Measurements from ENCODE around the gene CHST11.

CHST11 gene

DNA sequence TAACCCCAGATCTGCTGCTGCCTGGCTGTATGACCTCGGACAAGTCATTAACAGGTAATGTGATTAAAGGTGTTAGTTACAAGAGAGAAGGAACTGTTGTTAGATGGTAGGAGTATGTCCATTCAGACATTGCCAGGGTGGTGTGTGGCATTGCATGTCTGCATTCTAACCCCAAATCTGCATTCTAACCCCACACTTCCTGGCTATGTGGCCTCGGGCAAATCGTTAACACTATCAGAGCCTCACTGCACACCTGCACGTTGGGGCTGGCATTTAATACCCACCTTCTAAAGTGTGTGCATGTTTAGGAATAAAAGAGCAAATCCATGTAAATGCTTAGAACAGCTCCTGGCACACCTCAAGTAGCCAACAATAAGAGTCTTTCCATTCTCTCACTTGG, 46.4 kb downstream of the CHST11 start:
- no peak for DNase-seq (ENCODE audit: low read depth in 2 of 2)

- DNase-seq (ENCODE audit: low read depth in 2 of 2), result no peak
Measured at GRCh38 chr12:104504146-104504545, 47.4 kb downstream of the CHST11 start.

GRCh38 chr12:104505095-104505818, 48.5 kb downstream of the CHST11 start:
- no peak for DNase-seq (ENCODE audit: low read depth in 2 of 2)

DNA sequence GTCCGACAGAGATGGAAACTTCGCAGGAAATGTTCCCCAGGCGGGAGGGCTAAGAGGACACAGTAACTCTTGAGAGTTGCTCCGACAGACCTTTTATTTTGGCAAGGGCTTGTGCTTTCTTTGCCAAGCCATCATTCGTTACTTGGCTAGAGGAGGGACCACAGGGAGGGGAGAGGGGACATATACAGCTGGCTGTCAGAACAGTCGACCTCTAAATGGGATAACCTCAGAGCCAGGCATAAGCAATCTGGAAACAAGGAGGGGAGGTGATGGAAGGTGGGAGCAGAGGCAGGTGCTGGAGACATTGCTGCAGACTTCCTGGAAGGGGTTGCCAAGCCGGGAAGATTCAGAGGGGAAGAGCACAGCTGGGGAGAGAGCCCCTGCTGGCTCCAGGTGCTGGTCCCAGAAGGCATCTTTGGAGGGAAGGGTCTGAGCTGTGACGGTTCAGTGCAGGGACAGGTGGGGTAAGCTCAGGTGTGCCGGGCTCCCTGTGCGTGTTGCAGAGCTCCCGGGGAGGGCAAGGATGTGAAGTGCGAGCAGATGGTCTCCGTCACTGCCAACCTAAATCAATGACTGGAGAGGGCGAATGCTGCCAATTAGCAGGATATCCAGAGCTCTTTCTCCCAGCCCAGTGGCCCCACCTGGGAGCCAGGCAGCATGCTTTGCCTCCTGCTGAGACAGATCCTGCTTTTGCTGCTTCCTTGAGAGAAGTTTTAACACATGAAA, 50.1 kb downstream of the CHST11 start:
- DNase-seq (ENCODE audit: low read depth in 2 of 2), result no peak

DNA sequence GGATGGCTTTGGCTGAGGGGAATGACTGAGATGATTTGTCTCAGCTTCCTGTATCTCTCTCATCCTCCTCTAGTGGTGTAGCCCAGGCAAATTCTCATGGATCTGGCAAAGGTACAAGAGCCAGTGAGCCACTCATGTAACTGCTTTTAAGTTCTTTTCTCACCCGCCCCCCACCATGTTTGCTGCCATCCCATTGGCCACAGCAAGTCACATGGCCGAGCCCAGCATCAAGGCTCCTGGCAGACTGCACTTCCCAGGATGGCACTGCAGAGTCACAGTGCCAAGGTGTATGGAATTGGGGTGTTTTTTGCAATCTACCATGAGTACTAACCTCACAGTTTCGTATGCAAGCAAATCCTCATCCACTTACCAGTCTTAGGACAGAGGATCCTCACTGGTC, 50.9 kb downstream of the CHST11 start:
- DNase-seq (ENCODE audit: low read depth in 2 of 2), result no peak

DNA sequence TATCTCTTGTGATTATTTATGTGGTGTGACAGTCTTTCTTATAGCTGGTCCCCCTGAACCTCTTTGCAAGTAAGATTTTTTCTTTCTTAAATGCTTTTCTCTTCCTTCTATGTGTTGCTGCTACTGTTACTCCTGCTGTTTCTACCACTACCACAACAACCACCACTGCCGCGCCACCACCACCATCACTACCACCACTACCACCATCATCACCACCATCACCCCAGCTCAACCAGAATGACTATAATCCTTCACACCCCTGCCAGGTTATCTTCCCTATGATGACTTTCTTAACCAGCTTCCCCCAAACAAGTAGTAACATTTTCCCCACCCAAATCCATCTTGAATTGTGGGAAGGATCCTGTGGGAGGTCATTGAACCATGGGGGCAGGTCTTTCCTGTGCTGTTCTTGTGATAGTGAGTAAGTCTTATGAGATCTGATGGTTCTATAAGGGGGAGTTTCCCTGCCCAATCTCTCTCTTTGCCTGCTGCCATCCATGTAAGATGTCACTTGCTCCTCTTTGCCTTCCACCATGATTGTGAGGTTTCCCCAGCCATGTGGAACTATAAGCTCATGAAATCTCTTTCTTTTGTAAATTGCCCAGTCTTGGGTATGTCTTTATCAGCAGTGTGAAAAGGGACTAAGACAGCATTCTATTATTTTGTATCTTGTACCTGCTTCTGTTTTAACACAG, 52.2 kb downstream of the CHST11 start:
- DNase-seq (ENCODE audit: low read depth in 2 of 2), result no peak

- DNase-seq (ENCODE audit: low read depth in 2 of 2), result no peak
Measured at GRCh38 chr12:104510145-104510872, 53.6 kb downstream of the CHST11 start.

GRCh38 chr12:104510873-104511440, 54.2 kb downstream of the CHST11 start:
- no peak for DNase-seq (ENCODE audit: low read depth in 2 of 2)

- DNase-seq (ENCODE audit: low read depth in 2 of 2), result no peak
Measured at GRCh38 chr12:104513681-104514080, 56.9 kb downstream of the CHST11 start.

DNA sequence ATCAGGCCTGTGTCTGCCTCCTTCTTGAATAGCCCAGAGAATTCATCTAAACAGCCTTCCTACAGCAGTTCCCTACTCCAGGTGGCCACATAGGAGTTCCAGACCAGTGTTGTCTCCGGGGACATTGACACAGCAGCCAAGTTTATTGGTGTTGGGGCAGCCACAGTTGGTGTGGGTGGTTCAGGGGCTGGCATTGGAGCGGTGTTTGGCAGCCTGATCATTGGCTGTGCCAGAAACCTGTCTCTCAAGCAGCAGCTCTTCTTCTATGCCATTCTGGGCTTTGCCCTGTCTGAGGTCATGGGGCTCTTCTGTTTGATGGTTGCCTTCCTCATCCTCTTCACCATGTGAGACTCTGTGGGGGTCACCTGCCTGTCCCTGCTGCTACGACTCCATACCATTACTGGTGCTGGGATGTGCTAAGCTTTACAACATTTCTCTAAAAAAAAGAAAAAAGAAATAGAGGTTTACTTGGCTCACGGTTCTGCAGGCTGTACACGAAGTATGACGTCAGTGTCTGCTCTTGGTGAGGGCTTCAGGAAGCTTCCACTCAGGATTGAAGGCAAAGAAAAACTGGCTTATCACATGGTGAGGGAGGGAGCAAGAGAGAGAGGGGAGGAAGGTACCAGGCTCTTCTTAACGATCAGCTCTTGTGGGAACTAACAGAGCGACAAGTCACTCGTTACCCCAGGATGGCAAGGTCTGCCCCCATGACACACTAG, 57.5 kb downstream of the CHST11 start:
- no peak for DNase-seq (ENCODE audit: low read depth in 2 of 2)

DNA sequence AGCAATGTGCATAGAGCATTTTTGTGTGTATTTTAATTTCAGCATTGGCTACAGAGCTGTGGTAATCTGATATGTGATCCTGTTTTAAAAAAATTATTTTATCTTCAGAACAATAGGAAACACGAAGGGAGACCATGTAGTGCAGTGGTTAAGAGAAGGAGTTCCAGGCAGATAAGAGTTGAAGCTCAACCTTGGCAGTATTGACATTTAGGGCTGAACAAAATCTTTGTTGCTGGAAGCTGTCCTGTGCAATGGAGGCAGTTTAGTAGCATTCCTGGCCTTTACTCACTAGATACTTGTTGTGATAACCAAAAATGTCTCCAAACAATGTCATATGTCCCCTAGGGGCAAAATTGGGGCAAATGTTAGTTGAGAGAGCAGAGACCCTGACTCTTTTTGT, 59.2 kb downstream of the CHST11 start:
- DNase-seq (ENCODE audit: low read depth in 2 of 2), result no peak

- no peak for DNase-seq (ENCODE audit: low read depth in 2 of 2)
Measured at GRCh38 chr12:104516821-104517220, 60.1 kb downstream of the CHST11 start.

- DNase-seq (ENCODE audit: low read depth in 2 of 2), result no peak
Measured at GRCh38 chr12:104517880-104518279, 61.1 kb downstream of the CHST11 start.

DNA sequence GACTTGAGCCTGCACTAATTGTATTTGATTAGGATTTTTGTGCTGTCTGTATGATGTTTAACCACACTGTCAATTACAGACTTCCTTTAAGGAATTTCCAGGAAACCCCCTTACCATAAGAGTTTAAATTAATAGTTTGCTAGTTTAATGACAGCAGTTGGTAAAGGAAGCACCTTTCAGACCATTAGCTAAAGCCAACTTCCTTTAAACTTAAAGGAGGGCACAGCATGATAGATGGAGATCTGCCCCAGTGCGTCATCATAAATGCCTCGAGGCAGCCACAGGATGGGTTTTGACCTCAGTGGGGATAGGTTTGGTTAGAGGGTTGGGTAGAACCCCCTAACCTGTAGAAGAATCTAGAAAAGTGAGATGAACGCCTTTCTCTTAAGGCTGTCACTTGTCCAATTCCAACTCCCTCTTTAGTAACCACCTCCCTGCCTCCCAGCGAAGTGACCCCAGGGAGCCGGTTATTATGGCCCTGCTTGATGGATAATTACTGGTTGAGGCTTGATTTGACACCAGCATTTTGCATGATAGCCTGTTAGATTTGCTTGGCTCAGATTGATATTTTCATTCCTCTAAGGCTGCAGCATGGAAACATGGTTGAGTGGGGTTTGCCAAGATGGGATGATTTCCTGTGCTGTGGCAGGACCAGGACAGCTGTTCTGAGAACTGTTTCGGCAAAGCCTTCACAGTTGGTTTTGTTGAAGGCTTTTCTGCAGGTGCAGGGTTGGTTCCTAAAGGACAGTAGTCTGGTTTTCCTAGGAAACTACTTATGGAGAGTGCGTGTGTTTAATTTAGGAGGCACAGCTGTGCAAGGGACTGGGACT, 62.7 kb downstream of the CHST11 start:
- DNase-seq (ENCODE audit: low read depth in 2 of 2), result peak; percentile 16 to 18

- no peak for DNase-seq (ENCODE audit: low read depth in 2 of 2)
Measured at GRCh38 chr12:104520242-104520900, 63.6 kb downstream of the CHST11 start.

- DNase-seq (ENCODE audit: low read depth in 2 of 2), result no peak
Measured at GRCh38 chr12:104521731-104522130, 65.0 kb downstream of the CHST11 start.

- no peak for DNase-seq (ENCODE audit: low read depth in 2 of 2)
Measured at GRCh38 chr12:104522985-104523722, 66.4 kb downstream of the CHST11 start.

DNA sequence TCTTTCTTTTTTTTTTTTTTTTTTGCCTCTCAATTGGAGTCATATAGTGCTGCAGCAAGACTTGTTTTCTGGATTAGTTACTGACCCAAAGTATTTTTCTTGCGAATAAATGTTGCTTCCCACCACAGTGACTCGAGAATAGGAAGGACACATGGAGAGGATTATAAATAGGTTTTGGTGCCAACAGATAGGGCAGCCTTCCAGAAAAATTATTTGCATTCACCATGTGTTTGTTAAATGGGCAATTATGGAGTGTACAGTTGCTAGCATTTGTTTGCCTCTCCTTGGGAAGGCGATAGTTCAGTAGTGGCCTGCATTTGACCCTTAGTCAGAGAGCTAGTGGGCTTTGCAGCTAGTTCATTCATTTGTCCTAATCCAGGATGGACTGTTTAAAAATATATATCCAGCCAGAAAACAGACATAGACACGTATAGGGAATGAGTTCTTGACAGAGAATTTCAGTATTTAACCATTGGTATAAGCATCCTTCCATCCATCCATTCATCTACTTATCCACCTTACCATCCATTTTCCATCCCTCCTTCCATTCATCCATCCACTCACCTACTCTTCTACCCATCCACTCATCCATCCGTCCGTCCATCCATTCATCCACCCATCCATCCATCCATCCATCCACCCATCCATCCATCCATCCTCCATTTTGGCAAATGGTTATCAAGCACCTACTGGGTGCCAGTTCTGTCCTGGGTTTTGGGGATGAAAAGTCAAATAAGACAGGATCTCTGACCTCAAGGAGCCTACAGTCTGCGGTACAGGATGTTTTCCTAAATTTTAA, 67.5 kb downstream of the CHST11 start:
- DNase-seq (ENCODE audit: low read depth in 2 of 2), result no peak
